Measurements from ENCODE around the gene HYAL4. TPM values are rescaled to one million over a fixed set of nuclear protein-coding genes. Genes with fewer than 3 reads are reported as not detected.

Gene HYAL4
- total and polyA plus RNA-seq, 11 donors: 0.10 to 0.43 (median 0.29) TPM; not detected in 7

DNA sequence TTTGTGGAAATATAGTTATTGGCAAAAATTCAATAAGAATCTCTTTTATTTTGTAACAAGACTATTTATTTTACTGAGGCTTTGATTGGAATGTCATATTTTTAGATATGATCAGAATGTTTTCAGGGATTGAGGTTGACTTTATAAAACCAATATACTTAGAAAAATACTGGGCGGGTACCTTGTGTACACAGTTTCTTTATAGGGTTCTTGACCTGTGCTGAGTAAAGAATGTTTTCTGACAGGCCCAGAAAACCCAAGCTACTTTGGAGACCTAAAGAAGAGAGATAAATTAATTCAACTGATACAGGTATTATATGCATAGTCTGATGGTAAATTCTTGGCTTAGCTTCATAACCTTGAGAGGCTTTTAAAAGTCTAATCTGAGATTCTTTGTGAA, 56.1 kb downstream of the HYAL4 start:
- DNase-seq (no peak), ATAC-seq (no peak)
- H3K9me3 ChIP-seq: peaks cover 0 to 5% (median 0%) of the 10 kb centered on the region in 12 donors
- no peaks in the 10 kb centered on the region for H3K36me3 ChIP-seq
- TF ChIP-seq CTCF (IDR thresholded peaks at IDR 0.05): no peak
- TF ChIP-seq POLR2A (IDR thresholded peaks at IDR 0.05): no peak
- no peaks in the 10 kb centered on the region for H3K27me3 ChIP-seq
- no peak overlapping the region for H3K27ac ChIP-seq
- no peaks in the 10 kb centered on the region for H3K4me1 ChIP-seq
- 85 to 91% (median 90%) methylated on average over 1 of the region's 1 CpG for WGBS, 4 donors
- intact Hi-C loops (cut with DNase I): no loop called here
- H3K4me3 ChIP-seq: no peak overlapping the region

GRCh38 chr7:123905714-123906113, 60.7 kb downstream of the HYAL4 start:
- DNase-seq (no peak), ATAC-seq (no peak)
- Histone ChIP-seq H3K36me3 (no peaks in the 10 kb centered on the region), H3K4me1 (no peaks in the 10 kb centered on the region), H3K27ac (no peak overlapping the region), H3K27me3 (no peaks in the 10 kb centered on the region), H3K4me3 (no peak overlapping the region), H3K9me3 (peaks cover 0 to 6% (median 0%) of the 10 kb centered on the region in 12 donors)
- intact Hi-C loops (cut with DNase I): no loop called here
- no peak for TF ChIP-seq CTCF (IDR thresholded peaks at IDR 0.05)
- TF ChIP-seq POLR2A (IDR thresholded peaks at IDR 0.05): no peak

GRCh38 chr7:123916240-123916724, 71.3 kb downstream of the HYAL4 start:
- no peak overlapping the region for H3K4me3 ChIP-seq
- WGBS, 4 donors: 43 to 49% (median 46%) methylated on average over 2 of the region's 2 CpGs
- no peak overlapping the region for H3K27ac ChIP-seq
- no peak for TF ChIP-seq POLR2A (IDR thresholded peaks at IDR 0.05)
- peak in 10 of 12 donors; percentile 8 to 43 (median 28) for TF ChIP-seq CTCF (IDR thresholded peaks at IDR 0.05)
- no peaks in the 10 kb centered on the region for H3K9me3 ChIP-seq
- H3K36me3 ChIP-seq: no peaks in the 10 kb centered on the region
- DNase-seq (no peak), ATAC-seq (peak in 2 of 4 donors; percentile 38 to 41)
- H3K27me3 ChIP-seq: no peaks in the 10 kb centered on the region
- H3K4me1 ChIP-seq: no peaks in the 10 kb centered on the region
- intact Hi-C loops (cut with DNase I): loop anchor here in 1 of 10 donors (2.0 kb wide), 1 partner anchor 117 kb away; no protein-coding TSS in a partner anchor

GRCh38 chr7:123917878-123918277, 72.9 kb downstream of the HYAL4 start:
- Histone ChIP-seq H3K9me3 (no peaks in the 10 kb centered on the region), H3K36me3 (no peaks in the 10 kb centered on the region), H3K4me3 (no peak overlapping the region), H3K4me1 (no peaks in the 10 kb centered on the region), H3K27me3 (no peaks in the 10 kb centered on the region), H3K27ac (no peak overlapping the region)
- ATAC-seq (no peak), DNase-seq (no peak)
- 94 to 96% (median 95%) methylated on average over 12 of the region's 12 CpGs for WGBS, 4 donors
- TF ChIP-seq POLR2A (IDR thresholded peaks at IDR 0.05): no peak
- no peak for TF ChIP-seq CTCF (IDR thresholded peaks at IDR 0.05)
- intact Hi-C loops (cut with DNase I): loop anchor here in 1 of 10 donors (2.0 kb wide), 1 partner anchor 119 kb away; no protein-coding TSS in a partner anchor

Data from heart left ventricle (tissue), 16 donors.